IMR-90 (cell line): Measurements from ENCODE around the gene TMEM38A. TPM values are rescaled to one million over a fixed set of nuclear protein-coding genes. Genes with fewer than 3 reads are reported as not detected.

Experiments used
- microRNA-seq, 2 experiments: library from miRNA; stranded (forward) in 1 of 2; unstranded in 1 of 2; fragments of 10-50 nt in 1 of 2; fragments of <30 nt in 1 of 2; gene quantifications in 1 of 2; microRNA quantifications in 1 of 2; one replicate each; pipeline versions ENCODE3 to v1.1.0; 2013 to 2020; ENCODE audit not compliant: insufficient read depth in 1 of 2, insufficient read length in 1 of 2, unreplicated experiment in 1 of 2
- polyA plus RNA-seq, 3 experiments: library from polyadenylated mRNA; depleted of rRNA; stranded (reverse); fragments of >200 nt; gene quantifications; 2 replicates each; pipeline ENCODE4 v1.2.3, GENCODE V29; 2012; ENCODE audit warnings: low replicate concordance in 1 of 3
- small RNA-seq, 5 experiments: library from RNA; depleted of rRNA; stranded (forward); fragments of <200 nt; gene quantifications; one replicate each; pipeline ENCODE3, GENCODE V24; 2012
- total RNA-seq: library from RNA; depleted of rRNA; stranded (reverse); fragments of >200 nt; gene quantifications from 2 replicates; pipeline ENCODE4 v1.2.3, GENCODE V29; 2012; rRNA removed

TMEM38A gene
- total and polyA plus RNA-seq, 2 of the 4 experiments (the other 2 are of a cell fraction): 1.3 to 2.0 TPM

Small RNA genes within 50 kb of the gene (microRNA-seq; reads per million reads assigned to microRNA genes)
- gene AC008737.2 (ENCODE audit: insufficient read depth, insufficient read length): not detected

Small RNA genes within 50 kb of the gene (small RNA-seq; reads per million reads assigned to genes)
- 0 reads per million in 5 experiments for gene AC008737.2

Other genes starting within 250 kb of the TMEM38A start
- 7.5 and 9.2 TPM in 2 replicates for gene EPS15L1, start 189.2 kb upstream of the TMEM38A start, total RNA-seq
- 21.7 and 22.1 TPM in 2 replicates for gene EPS15L1, start 189.2 kb upstream of the TMEM38A start, polyA plus RNA-seq (2012; rRNA removed)
- gene CALR3, start 165.0 kb upstream of the TMEM38A start, total RNA-seq: not detected in 2 replicates
- not detected in 2 replicates for gene CALR3, start 165.0 kb upstream of the TMEM38A start, polyA plus RNA-seq (2012; rRNA removed)
- gene C19orf44, start 164.7 kb upstream of the TMEM38A start, total RNA-seq: 1.4 and 1.7 TPM in 2 replicates
- 3.8 and 4.1 TPM in 2 replicates for gene C19orf44, start 164.7 kb upstream of the TMEM38A start, polyA plus RNA-seq (2012; rRNA removed)
- gene CHERP, start 118.7 kb upstream of the TMEM38A start, total RNA-seq: 0.54 and 1.1 TPM in 2 replicates
- 13.5 and 15.6 TPM in 2 replicates for gene CHERP, start 118.7 kb upstream of the TMEM38A start, polyA plus RNA-seq (2012; rRNA removed)
- 22.6 and 25.8 TPM in 2 replicates for gene SLC35E1, start 88.7 kb upstream of the TMEM38A start, total RNA-seq
- 38.0 and 46.7 TPM in 2 replicates for gene SLC35E1, start 88.7 kb upstream of the TMEM38A start, polyA plus RNA-seq (2012; rRNA removed)
- gene MED26, start 32.9 kb upstream of the TMEM38A start, total RNA-seq: 2.0 and 2.8 TPM in 2 replicates
- gene MED26, start 32.9 kb upstream of the TMEM38A start, polyA plus RNA-seq (2012; rRNA removed): 4.0 and 4.9 TPM in 2 replicates
- 55.7 and 68.6 TPM in 2 replicates for gene SMIM7, start 995 bp upstream of the TMEM38A start, total RNA-seq
- 64.8 and 66.5 TPM in 2 replicates for gene SMIM7, start 995 bp upstream of the TMEM38A start, polyA plus RNA-seq (2012; rRNA removed)
- gene NWD1, start 58.7 kb downstream of the TMEM38A start, total RNA-seq: not detected in 2 replicates
- not detected in 2 replicates for gene NWD1, start 58.7 kb downstream of the TMEM38A start, polyA plus RNA-seq (2012; rRNA removed)
- gene SIN3B, start 168.3 kb downstream of the TMEM38A start, total RNA-seq: 7.9 and 9.2 TPM in 2 replicates
- 40.0 and 51.2 TPM in 2 replicates for gene SIN3B, start 168.3 kb downstream of the TMEM38A start, polyA plus RNA-seq (2012; rRNA removed)
- not detected in 2 replicates for gene F2RL3, start 227.9 kb downstream of the TMEM38A start, total RNA-seq
- 0.03 TPM in 1 of 2 replicates, not detected in the other for gene F2RL3, start 227.9 kb downstream of the TMEM38A start, polyA plus RNA-seq (2012; rRNA removed)